HL-60/S4 treated with phorbol 12-myristate 13-acetate at 8.2 ng/mL for 4 days and 3 days (cell line): ENCODE data around the gene ADGRG3.

Experiments
- in situ Hi-C: fragments of 300-500 bp; cut with MboI; formaldehyde crosslinking; loops from 2 replicates; pipeline ENCODE4 v1.15.0; 2022; ENCODE audit warnings: low sequenced_read_pairs

The ADGRG3 gene

GRCh38 chr16:57734925-57735754, 67.0 kb downstream of the ADGRG3 start:
- in situ Hi-C loops = no loop called here

DNA sequence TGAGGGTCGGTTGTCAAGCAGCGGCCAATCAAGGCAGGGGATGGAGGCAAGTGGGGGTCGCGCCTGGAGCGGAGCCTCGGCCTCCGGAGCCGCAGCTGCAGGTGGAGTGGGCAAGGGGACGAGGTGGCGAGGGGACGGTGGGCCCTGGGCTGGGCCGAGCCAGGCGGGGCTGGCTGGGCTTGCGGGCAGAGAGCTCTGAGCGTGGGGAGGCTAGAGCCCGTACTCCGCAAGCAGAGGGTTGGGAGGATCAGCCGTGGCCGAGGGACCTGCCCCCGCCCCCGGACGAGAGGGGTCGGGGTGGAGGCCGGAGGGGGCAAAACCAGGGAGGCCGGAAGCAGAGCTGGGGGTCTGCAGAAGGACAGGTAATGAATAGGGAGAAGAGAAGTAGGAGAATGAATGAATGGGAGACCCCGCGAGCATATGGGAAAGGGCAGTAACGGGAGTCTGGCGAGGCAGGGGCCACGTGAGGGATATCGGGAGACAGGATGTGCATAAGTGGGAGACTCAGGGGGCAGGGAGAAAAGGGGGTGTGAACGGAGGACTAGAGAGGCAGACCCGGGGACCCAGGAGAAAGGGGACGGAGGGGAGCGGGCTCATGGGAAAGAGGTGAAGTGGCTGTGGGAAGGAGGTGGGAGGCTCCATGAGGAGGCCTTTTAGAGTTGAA, 67.8 kb downstream of the ADGRG3 start, which contains the start of gene KATNB1:
Gene KATNB1, plus strand, starts transcription at position 16 of the 664 bp plus-strand sequence. CDS start 1,474 bp downstream, outside the sequence.
- in situ Hi-C loops = no loop called here

DNA sequence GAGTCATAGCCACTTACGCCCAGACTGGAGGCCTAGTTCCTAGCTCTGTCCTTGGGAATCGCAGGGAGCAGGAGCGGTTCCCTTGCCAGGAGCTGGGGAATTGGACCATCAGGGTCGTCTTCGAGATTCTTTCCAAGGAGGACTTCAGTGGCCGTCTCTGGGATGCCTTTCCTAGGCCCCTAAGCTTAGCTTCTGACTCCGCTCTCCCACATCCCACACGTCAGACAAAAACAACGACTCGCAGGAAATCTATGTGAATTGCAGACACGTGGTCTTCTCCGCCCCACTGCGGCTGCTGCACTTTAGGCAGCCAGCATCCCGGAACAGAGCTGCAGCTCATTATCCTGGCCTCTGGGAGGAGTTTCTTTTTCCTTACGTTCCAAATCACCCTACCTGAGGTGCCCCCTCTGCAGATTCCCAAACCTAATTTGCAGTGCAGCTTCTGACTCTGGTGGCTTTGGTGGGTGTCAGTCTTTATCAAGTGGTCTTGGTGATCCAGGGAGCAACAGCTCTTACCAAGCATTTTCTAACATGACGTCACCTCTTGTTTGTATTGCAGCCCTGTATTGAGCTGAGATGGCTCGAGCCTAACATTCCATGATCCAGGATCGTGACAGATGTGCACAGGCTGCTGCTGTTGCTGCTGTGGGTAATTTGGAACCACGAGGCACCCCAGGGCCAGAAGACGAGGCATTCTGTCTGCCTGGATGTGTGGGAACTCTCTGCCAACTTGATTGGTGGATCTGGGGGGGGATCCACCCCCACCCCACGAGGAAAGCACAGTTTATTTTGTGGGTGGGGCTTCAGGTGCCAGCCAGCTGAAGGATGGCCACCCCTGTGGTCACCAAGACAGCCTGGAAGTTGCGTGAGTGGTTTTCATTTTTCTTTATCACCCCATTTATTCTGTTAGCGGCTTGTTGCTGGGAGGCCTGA, 68.6 kb downstream of the ADGRG3 start:
- in situ Hi-C loops = no loop called here

- in situ Hi-C loops = no loop called here
Measured at GRCh38 chr16:57738844-57739243, 70.7 kb downstream of the ADGRG3 start.
